22Rv1 (cell line): ENCODE results near the gene TRIM36.

Experiments
- CTCF ChIP-seq: fragments of 450-650 bp; IDR thresholded peaks from 2 replicates; pipeline ENCODE4 v1.5.1; 2017; ENCODE audit warnings: mild to moderate bottlenecking
- ZFX ChIP-seq: fragments of 450-650 bp; IDR thresholded peaks from 2 replicates; pipeline ENCODE4 v1.6.1; 2017; ENCODE audit warnings: antibody characterized with exemption, borderline replicate concordance

- TF ChIP-seq CTCF (no peak), ZFX (no peak)
Measured at GRCh38 chr5:115100319-115100955, 69.3 kb downstream of the TRIM36 start.
